Measurements from ENCODE around the gene FCRLA.
"Not testable (repeated sequence)": the region's sequence is repeated elsewhere in the genome, so short reads cannot be mapped to it uniquely, and the experiment has no call there.

FCRLA gene, protein sequence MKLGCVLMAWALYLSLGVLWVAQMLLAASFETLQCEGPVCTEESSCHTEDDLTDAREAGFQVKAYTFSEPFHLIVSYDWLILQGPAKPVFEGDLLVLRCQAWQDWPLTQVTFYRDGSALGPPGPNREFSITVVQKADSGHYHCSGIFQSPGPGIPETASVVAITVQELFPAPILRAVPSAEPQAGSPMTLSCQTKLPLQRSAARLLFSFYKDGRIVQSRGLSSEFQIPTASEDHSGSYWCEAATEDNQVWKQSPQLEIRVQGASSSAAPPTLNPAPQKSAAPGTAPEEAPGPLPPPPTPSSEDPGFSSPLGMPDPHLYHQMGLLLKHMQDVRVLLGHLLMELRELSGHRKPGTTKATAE

DNA sequence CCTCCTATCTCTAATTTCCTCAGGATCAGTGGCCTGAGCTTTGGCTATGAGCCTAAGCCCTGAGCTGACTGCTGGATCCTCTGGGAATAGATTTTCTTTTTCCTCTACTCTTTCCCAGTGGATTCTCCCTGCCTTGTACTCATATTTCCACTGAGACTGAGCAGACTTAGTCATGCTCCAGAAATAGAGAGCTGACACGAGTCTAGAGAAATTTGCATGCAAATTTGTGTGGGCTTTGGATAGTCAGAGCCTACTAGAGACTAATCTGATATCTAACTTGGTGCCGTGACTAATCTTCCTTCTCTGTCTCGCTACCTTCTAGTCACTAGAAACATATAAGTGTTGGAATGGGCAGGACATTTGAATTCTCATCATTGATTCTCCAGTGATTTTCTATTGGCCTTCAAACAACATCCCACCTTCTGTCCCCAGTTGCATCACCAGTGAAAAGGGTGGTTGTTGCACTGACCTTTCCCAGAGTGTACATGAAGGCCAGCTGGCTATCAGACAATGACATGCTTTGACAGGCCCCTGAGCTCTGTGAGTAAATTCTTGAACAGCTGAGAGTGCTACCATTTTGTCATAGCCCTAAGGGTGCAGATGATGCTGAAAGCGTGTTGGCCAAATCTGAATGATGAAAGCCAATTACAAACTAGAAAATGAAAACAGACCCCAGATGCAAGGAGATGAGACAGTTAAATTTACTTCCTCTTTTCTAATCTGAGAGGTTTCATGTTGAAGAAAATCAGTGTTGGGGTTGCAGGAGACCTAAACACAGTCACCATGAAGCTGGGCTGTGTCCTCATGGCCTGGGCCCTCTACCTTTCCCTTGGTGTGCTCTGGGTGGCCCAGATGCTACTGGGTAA lies at the start of gene FCRLA:
Gene FCRLA (plus strand): TSS at position 748 of the 866 bp plus-strand sequence. CDS start 36 bp downstream, at position 784.
- peak; percentile 90 for DNase-seq (ENCODE audit: low read depth)
- TF ChIP-seq, protein P1, sequence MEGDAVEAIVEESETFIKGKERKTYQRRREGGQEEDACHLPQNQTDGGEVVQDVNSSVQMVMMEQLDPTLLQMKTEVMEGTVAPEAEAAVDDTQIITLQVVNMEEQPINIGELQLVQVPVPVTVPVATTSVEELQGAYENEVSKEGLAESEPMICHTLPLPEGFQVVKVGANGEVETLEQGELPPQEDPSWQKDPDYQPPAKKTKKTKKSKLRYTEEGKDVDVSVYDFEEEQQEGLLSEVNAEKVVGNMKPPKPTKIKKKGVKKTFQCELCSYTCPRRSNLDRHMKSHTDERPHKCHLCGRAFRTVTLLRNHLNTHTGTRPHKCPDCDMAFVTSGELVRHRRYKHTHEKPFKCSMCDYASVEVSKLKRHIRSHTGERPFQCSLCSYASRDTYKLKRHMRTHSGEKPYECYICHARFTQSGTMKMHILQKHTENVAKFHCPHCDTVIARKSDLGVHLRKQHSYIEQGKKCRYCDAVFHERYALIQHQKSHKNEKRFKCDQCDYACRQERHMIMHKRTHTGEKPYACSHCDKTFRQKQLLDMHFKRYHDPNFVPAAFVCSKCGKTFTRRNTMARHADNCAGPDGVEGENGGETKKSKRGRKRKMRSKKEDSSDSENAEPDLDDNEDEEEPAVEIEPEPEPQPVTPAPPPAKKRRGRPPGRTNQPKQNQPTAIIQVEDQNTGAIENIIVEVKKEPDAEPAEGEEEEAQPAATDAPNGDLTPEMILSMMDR (IDR thresholded peaks at IDR 0.05; ENCODE audit: control insufficient read depth, insufficient read depth, low read depth, low read length, missing control alignments), result no peak
- no peak within 1 kb of the TSS for H3K4me3 ChIP-seq (ENCODE audit: control insufficient read depth, low read depth, low read length)

DNA sequence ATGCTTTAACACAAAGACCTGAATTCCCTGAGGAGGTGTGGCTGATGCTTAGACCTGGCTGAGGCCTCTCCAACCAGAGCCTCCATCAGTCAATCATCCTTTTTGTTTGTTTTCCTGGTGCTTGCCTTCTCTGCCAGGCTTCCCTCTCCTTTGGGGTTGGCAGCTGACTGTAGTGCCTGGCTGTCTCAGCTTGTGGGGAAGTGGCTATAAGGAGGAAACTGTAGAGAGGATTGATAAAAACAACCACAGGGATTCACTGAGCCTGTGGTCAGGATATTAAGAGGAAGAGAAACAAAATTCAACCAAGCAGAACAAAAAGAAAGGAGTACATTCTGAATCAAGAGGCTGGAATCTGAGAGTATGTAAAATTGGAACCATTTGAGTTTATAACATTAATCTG lies 48.5 kb upstream of the FCRLA start:
- H3K4me3 ChIP-seq (ENCODE audit: control insufficient read depth, low read depth, low read length); DNase-seq (ENCODE audit: low read depth): not testable (repeated sequence)

DNA sequence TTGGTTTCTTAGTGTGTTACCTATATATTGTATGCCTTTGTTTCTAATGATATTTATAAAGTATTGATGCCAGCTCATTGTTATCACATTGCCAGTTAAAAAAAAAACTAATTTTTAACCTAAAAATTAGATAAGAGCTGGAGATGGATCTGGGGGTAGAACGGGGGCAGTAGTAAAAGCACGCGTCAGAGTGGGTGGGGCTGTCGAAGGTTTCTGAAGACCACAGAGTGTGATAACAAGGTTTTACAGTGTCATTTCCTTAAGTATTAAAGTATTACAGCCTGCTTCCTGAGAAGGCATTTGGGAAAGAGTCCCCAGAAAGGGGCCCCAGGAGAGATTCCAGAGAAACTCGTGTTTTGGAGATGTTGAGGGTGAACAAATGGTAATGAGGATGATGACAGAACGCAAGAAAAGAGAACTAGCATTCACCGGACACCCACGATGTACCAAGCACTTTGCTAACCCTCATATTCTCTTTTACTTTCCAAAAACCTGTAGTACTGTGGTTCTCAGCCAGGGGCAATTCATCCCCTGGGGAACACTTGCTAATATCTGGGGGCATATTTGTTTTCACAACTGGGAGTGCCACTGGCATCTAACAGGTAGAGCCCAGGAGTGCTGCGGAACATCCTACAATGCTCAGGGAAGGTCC lies 45.2 kb upstream of the FCRLA start:
- H3K4me3 ChIP-seq (ENCODE audit: control insufficient read depth, low read depth, low read length); DNase-seq (ENCODE audit: low read depth): not testable (repeated sequence)

DNA sequence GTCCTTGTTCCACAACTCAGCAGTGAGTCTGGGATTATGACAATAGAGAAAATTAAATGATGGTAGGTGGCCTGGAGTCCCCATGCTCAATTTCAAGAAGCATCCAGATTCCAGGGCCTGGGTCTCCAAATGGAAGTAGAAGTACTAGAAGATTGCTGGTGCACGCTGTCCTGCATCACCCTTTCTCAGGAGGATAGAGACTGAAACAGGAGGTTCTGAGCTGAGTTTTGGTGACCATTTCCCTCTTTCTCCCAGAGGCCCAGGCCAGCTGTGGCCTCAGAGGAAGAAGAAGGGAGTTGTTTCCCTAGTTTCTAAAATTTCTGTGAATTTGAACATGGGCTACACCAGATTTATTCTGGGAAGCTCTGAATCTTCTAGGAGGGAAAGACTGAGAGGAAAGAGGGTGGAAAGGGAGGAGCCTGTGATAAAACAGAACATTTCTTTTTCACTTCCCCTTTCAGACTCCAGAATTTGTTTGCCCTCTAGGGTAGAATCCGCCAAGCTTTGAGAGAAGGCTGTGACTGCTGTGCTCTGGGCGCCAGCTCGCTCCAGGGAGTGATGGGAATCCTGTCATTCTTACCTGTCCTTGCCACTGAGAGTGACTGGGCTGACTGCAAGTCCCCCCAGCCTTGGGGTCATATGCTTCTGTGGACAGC lies 44.2 kb upstream of the FCRLA start, which contains the start of gene FCGR2B:
Gene FCGR2B (plus strand): TSS at position 460 of the 656 bp plus-strand sequence. CDS start 99 bp downstream, at position 559.
- DNase-seq (ENCODE audit: low read depth); H3K4me3 ChIP-seq (ENCODE audit: control insufficient read depth, low read depth, low read length): not testable (repeated sequence)

DNA sequence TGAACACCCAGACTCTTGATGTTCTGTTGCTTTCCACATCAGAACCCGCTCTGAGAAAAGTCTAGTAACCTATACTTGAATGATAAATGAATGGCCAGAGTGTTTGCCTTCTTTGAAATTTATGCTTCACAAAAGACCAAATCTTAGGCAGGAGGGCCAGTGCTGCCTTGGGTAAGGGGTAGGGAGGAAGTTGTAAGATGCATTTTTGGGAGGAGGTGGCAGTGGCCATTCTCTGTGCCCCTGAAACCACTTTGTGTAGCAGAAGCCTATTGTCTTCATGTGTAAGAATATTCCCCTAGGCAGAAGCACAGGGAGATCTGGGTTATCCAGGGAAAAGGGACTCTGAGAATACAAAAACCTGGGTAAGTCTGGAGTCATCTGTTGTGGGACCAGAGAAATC lies 43.5 kb upstream of the FCRLA start:
- not testable (repeated sequence) for H3K4me3 ChIP-seq (ENCODE audit: control insufficient read depth, low read depth, low read length)

DNA sequence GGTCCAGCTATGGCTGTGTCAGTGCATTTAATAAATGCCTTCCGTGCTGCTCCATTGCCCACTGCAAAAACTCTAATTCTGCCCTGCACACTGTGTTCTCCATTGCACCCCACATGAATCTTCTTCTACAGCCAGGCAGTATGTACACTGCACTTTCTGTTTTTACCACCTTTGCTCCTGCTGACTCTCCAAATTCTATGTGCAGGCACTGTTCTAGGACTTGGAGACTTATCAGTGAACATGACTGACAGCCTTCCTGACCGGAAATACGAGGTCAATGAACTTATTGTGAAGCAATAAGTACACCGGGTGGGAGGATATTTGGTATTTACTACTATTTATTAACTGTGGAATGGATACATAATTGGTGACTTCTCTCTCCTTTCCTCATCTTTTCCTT lies 42.3 kb upstream of the FCRLA start:
- H3K4me3 ChIP-seq (ENCODE audit: control insufficient read depth, low read depth, low read length); DNase-seq (ENCODE audit: low read depth): not testable (repeated sequence)

More for the DNA sequence above, 43.5 kb upstream of the FCRLA start:
- not testable (repeated sequence) for DNase-seq (ENCODE audit: low read depth)

DNA sequence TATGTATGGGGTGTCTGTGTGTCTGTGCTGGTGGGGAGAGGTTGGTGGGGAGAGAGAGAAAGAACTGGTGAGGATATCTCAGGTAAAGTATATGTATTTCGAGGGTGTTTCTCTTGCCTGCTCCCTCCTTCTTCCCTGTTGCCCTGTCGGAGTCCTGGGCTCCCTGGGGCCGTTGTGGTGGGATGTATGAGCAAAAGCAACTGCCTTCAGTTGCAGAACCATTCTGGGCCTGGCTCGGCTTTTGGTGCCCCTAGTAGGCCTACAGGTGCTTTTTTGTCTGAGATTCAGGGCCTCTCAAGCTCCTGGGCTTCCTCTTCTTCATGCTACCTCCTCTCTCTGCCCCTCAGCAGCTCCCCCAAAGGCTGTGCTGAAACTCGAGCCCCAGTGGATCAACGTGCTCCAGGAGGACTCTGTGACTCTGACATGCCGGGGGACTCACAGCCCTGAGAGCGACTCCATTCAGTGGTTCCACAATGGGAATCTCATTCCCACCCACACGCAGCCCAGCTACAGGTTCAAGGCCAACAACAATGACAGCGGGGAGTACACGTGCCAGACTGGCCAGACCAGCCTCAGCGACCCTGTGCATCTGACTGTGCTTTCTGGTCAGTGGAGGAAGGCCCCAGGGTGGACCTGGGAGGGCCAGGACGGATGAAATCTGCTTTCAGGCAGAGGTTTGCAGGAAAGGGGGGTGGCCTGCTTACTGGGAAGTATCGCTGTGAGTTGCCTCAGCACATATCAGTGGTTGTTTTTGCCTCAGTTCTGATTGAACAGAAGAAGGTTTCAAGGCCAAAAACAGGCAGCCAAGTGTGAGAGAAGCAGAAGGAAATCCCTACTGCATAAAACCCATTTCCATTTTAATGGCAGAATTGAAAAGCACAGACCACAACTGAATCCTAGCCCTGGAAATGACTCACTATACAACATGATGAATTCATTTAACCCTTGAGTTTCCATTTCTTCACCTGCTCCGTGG lies 35.7 kb upstream of the FCRLA start:
- DNase-seq (ENCODE audit: low read depth), result not testable (repeated sequence)

DNA sequence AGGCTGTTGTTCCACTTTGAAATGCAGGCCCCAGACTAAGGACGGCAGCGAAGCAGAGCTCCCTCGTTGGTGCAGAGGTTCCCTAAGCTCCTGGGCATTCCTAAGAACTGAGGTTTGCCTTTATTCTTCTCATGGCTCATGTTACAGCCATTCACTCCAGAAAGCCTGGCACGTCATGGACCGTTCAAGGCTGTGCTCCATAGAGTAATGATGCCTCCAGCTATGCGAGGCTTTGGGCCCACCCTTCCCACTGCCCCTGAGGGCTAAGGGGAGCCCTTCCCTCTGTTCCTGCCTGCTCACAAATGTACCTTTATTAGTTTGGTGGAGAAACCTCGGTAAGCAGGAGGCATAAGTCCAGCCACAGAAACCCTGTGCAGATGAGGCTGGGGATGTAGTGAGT lies 33.6 kb upstream of the FCRLA start:
- not testable (repeated sequence) for DNase-seq (ENCODE audit: low read depth); H3K4me3 ChIP-seq (ENCODE audit: control insufficient read depth, low read depth, low read length)

More for the DNA sequence above, 35.7 kb upstream of the FCRLA start:
- H3K4me3 ChIP-seq (ENCODE audit: control insufficient read depth, low read depth, low read length), result not testable (repeated sequence)

DNA sequence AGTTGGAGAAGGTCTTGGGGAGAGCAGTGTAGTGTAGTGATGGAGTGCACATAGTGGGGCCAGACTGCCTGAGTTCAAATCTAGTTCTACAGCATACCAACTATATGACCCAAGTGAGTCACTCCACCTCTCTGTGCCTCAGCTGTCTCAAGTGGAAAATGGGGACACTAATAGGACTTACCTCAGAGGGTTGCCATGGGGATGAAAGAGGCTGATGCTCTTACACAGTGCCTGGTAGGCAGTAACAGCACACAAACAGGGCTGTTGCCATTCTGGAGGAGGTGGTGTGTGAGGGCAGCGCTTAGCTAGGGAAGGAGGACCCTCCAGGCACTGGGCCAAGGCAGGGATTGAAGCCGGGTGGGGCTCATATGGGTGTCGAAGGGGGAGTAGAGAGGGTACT lies 32.6 kb upstream of the FCRLA start:
- not testable (repeated sequence) for H3K4me3 ChIP-seq (ENCODE audit: control insufficient read depth, low read depth, low read length); DNase-seq (ENCODE audit: low read depth)

DNA sequence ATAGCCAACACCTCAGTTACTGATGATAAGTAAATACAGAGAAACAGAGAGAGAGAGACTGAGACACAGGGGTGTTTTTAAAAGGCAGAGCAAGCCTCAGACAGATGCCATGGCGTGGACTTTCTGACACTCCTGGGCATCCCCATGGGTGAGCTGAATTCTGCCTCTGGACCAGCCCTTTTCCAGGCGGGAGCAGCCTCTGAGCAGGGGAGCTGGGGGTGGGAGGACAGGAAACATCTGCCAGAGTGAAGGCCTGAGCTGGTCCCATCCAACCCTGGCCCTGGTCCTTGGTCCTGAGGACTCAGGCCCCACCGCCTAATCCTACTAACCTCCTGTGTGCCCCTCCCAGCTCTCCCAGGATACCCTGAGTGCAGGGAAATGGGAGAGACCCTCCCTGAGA lies 32.1 kb upstream of the FCRLA start:
- not testable (repeated sequence) for H3K4me3 ChIP-seq (ENCODE audit: control insufficient read depth, low read depth, low read length); DNase-seq (ENCODE audit: low read depth)

DNA sequence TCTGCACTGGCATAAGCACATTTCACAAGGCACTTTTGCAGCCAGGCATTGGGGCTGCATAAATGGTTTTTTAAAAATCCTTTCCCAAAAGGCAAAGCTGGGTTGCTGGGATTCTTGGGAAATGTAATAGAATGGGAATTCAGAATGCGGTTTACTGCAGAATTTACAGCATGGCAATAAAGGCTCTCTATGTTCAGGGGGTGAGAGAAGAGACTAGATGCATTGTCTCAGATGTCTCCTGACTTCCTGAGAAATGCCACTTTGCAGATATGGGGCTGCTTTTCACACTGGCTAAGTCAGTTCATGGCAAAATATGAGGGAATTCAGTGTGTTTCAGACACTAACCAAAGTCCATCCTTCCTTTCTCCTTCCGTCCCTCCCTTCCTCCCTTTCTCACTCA lies 30.6 kb upstream of the FCRLA start:
- H3K4me3 ChIP-seq (ENCODE audit: control insufficient read depth, low read depth, low read length), result no peak overlapping the region
- TF ChIP-seq, protein P1 (IDR thresholded peaks at IDR 0.05; ENCODE audit: control insufficient read depth, insufficient read depth, low read depth, low read length, missing control alignments), result no peak
- DNase-seq (ENCODE audit: low read depth), result no peak
